Adrenal gland (tissue), 12 donors: Measurements from ENCODE around the gene MED17. TPM values are rescaled to one million over a fixed set of nuclear protein-coding genes. Genes with fewer than 3 reads are reported as not detected.

Source experiments
- DNase-seq, 7 donors: peaks; one replicate each; pipeline ENCODE4 v3.0.0-alpha.2; 2019 to 2020
- H3K27ac ChIP-seq, 5 donors: fragments of 200-600 bp; sonication (generic) in 4 of 5; 1 replicate in 3 of 5; 2 replicates in 2 of 5; pipeline versions ENCODE4 v1.5.1 to v1.8.0; 2016 to 2020; ENCODE audit warnings: mild to moderate bottlenecking in 1 of 5
- H3K27me3 ChIP-seq: fragments of 200-600 bp; 2 replicates; pipeline ENCODE4 v1.8.0; 2021
- H3K36me3 ChIP-seq, 2 donors: fragments of 200-600 bp; replicated peaks in 1 of 2; 1 replicate in 1 of 2; 2 replicates in 1 of 2; pipeline versions ENCODE4 v1.5.1 to v1.8.0; 2018 to 2022
- H3K4me1 ChIP-seq, 2 donors: fragments of 200-600 bp; replicated peaks in 1 of 2; 1 replicate in 1 of 2; 2 replicates in 1 of 2; pipeline versions ENCODE4 v1.5.1 to v1.8.0; 2018 to 2021
- H3K4me3 ChIP-seq, 4 donors: fragments of 200-600 bp; sonication (generic) in 3 of 4; one replicate each; pipeline ENCODE4 v1.5.1; 2016 to 2018
- H3K9me3 ChIP-seq, 3 donors: fragments of 200-600 bp; sonication (generic) in 1 of 3; replicated peaks in 1 of 3; 1 replicate in 2 of 3; 2 replicates in 1 of 3; pipeline versions ENCODE4 v1.5.1 to v1.8.0; 2016 to 2021
- POLR2A ChIP-seq, 2 donors: fragments of 450-650 bp; IDR thresholded peaks; one replicate each; pipeline ENCODE4 v1.6.1; 2017; ENCODE audit warnings: antibody characterized with exemption in 2 of 2, mild to moderate bottlenecking in 2 of 2, moderate library complexity in 1 of 2
- WGBS, 4 donors: extraction: QIAGEN DNeasy Blood & Tissue Kit in 2 of 4; methylation state at CpG; one replicate each; pipeline versions ENCODE4 v1.1.5 to v1.1.7; 2013 to 2017; 5-methylcytosine and 5-hydroxymethylcytosine counted together
- intact Hi-C, 2 donors: fragments of 100-400 bp; cut with DNase I; formaldehyde crosslinking; loops; one replicate each; pipeline versions ENCODE4 v1.14.1 to v1.15.0; 2022 to 2023
- polyA plus RNA-seq, 3 donors: library from polyadenylated mRNA; stranded (reverse); fragments of 200-250 nt in 2 of 3; fragments of 350-450 nt in 1 of 3; fragmentation: Illumina TruSeq in 1 of 3; extraction: RNeasy Lipid Tissue Mini Kit (QIAGEN cat#74804) in 1 of 3; gene quantifications; one replicate each; pipeline ENCODE4 v1.2.3, GENCODE V29; 2013 to 2014
- small RNA-seq, 2 donors: library from RNA; depleted of rRNA; stranded (forward); fragments of <200 nt; gene quantifications; one replicate each; pipeline ENCODE3, GENCODE V24; 2016
- total RNA-seq, 9 donors: library from RNA; depleted of rRNA in 4 of 9; stranded (reverse); fragments of >200 nt in 4 of 9; fragments of 120-200 nt in 1 of 9; fragmentation: NEBNext Ultra II Directional in 1 of 9; extraction: Animal tissue kit (Norgen Biotek cat#: 25700) in 1 of 9; gene quantifications; one replicate each; pipeline versions ENCODE4 v1.1.0 to v1.2.4, GENCODE V29; 2013 to 2023
- TF ChIP-seq, protein P1 (sequence below), 6 experiments: fragments of 450-650 bp in 4 of 6; fragments of 200-600 bp in 2 of 6; sonication (generic) in 1 of 6; IDR thresholded peaks; 1 replicate in 5 of 6; 2 replicates in 1 of 6; pipeline versions ENCODE4 v1.5.1 to v1.8.0; 2016 to 2021; ENCODE audit warnings: antibody characterized with exemption in 6 of 6, mild to moderate bottlenecking in 2 of 6, moderate library complexity in 1 of 6
- donor health status: healthy with polysubstance abuse.
- donor health status: Bipolar disorder and iron deficiency.
- donor health status: DM: yes; HTN: yes; CAD: no.
- donor health status: DM: no; HTN: no; CAD: no.
- donor health status: DM: no; HTN: no; CAD: no.
- donor health status: DM: yes; HTN: yes; CAD: no.

The MED17 gene
- total and polyA plus RNA-seq, 12 donors, result 8.4 to 32.0 (median 21.1) TPM

DNA sequence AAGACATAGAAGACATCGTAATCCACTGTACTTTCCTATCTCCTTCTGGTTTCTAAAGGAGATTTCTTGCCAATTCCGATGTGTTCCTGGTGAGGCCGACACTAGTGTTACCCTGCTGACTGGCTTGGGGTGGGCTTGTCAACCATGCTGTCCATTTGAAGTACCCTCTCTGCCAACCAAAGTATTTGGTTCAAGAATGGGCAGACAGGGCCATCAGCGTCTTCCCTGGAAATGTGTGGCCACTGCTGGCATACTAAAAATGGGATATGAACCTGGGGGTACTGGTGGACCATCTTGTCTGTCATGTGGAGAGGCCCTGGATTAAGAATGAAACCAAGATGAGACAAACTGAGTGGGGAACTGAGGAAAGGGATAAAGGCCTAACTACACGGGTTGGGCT is 68.2 kb downstream of the MED17 start:
- Histone ChIP-seq H3K9me3 (no peaks in the 10 kb centered on the region), H3K27ac (no peak overlapping the region), H3K36me3 (no peaks in the 10 kb centered on the region), H3K4me1 (peaks cover 0 to 3% of the 10 kb centered on the region in 2 donors), H3K4me3 (no peak overlapping the region), H3K27me3 (no peaks in the 10 kb centered on the region)
- no peak for DNase-seq
- 88 to 94% (median 92%) methylated on average over 5 of the region's 5 CpGs for WGBS, 4 donors
- intact Hi-C loops, result no loop called here
- no peak for TF ChIP-seq POLR2A (IDR thresholded peaks at IDR 0.05)
- TF ChIP-seq, protein P1, sequence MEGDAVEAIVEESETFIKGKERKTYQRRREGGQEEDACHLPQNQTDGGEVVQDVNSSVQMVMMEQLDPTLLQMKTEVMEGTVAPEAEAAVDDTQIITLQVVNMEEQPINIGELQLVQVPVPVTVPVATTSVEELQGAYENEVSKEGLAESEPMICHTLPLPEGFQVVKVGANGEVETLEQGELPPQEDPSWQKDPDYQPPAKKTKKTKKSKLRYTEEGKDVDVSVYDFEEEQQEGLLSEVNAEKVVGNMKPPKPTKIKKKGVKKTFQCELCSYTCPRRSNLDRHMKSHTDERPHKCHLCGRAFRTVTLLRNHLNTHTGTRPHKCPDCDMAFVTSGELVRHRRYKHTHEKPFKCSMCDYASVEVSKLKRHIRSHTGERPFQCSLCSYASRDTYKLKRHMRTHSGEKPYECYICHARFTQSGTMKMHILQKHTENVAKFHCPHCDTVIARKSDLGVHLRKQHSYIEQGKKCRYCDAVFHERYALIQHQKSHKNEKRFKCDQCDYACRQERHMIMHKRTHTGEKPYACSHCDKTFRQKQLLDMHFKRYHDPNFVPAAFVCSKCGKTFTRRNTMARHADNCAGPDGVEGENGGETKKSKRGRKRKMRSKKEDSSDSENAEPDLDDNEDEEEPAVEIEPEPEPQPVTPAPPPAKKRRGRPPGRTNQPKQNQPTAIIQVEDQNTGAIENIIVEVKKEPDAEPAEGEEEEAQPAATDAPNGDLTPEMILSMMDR (IDR thresholded peaks at IDR 0.05), result no peak

GRCh38 chr11:93857413-93858120 is 73.5 kb downstream of the MED17 start:
- intact Hi-C loops, result no loop called here
- Histone ChIP-seq H3K4me3 (no peak overlapping the region), H3K9me3 (no peaks in the 10 kb centered on the region), H3K27me3 (no peaks in the 10 kb centered on the region), H3K36me3 (no peaks in the 10 kb centered on the region), H3K4me1 (no peaks in the 10 kb centered on the region), H3K27ac (peak overlapping the region in 1 of 5 donors; percentile 11)
- no peak for TF ChIP-seq POLR2A (IDR thresholded peaks at IDR 0.05)
- TF ChIP-seq, protein P1 (IDR thresholded peaks at IDR 0.05), result no peak
- DNase-seq, result no peak
- WGBS, 4 donors, result 57 to 82% (median 74%) methylated on average over 3 of the region's 3 CpGs

DNA sequence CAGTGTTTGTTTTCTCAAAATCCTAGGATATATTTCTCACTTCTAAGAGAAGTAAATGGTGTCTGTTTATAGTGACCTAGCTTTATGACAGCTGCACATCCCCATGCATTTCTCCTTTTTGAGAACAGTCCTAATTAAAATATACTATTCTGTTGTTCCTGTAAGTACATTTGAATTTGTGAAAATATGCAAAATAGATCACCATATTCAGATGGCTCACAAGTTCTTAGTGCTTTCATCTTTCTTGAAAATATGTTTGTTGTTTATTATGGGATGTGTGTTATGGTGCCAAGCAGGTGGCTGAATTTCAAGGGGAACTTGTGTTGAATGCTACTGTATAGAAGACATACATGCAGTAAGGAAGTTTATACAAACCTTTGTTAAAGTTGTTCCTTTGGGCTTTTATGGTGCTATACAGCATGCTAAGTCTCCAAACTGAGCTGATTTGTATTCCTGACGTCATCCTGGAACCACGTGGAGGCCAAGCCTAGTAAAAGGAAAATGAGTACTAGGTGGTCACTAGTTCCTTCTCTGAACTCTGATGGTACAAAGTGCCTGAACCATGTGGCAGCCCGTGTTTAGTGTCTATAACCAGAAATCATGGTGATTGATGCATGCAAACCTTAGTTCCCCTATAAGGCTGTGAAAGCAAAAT is 74.2 kb downstream of the MED17 start:
- H3K9me3 ChIP-seq, result no peaks in the 10 kb centered on the region
- H3K4me3 ChIP-seq, result no peak overlapping the region
- H3K4me1 ChIP-seq, result no peaks in the 10 kb centered on the region
- TF ChIP-seq, protein P1 (IDR thresholded peaks at IDR 0.05), result no peak
- TF ChIP-seq POLR2A (IDR thresholded peaks at IDR 0.05), result no peak
- H3K27me3 ChIP-seq, result no peaks in the 10 kb centered on the region
- no peaks in the 10 kb centered on the region for H3K36me3 ChIP-seq
- WGBS, 4 donors, result 37 to 74% (median 51%) methylated on average over 3 of the region's 3 CpGs
- intact Hi-C loops, result no loop called here
- DNase-seq, result no peak
- H3K27ac ChIP-seq, result no peak overlapping the region

DNA sequence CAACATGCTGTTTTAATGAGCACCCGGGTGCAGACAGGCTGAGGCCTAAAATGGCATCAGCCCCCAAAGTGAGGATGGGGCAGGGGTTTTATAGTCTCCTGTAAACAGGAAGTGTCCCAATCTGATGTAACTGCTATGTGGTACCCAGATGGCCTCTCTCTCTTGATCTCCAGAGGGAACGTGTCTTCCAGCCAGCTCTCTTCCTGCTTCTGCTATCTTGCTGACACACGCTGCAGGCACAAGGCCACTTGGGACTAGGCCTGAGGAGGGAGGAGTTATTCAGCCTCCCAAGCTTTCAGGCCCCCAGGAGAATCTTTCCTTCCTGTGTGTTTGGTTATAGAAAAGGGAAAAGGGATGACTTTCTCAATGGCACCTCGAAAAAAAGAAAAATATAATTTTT is 77.7 kb downstream of the MED17 start:
- no peak for TF ChIP-seq POLR2A (IDR thresholded peaks at IDR 0.05)
- TF ChIP-seq, protein P1 (IDR thresholded peaks at IDR 0.05), result no peak
- Histone ChIP-seq H3K9me3 (no peaks in the 10 kb centered on the region), H3K36me3 (no peaks in the 10 kb centered on the region), H3K4me1 (no peaks in the 10 kb centered on the region), H3K27me3 (no peaks in the 10 kb centered on the region), H3K4me3 (no peak overlapping the region), H3K27ac (no peak overlapping the region)
- intact Hi-C loops, result no loop called here
- DNase-seq, result peak in 4 of 7 donors; percentile 18 to 32 (median 25)
- 37 to 46% (median 42%) methylated on average over 4 of the region's 4 CpGs for WGBS, 4 donors

Small RNAs within 50 kb of the gene (small RNA-seq; reads per million reads assigned to genes)
- gene RF00019 (0 reads per million in 2 donors), gene SNORA40 (0 reads per million in 2 donors)

Other genes with a start within 250 kb of the MED17 start
- gene SMCO4, start 240.9 kb upstream of the MED17 start, total RNA-seq, result 100 to 1,000 TPM in 2 of 9 donors, 10 to 100 TPM in 7; 23.2 to 108 (median 78.0) TPM
- gene SMCO4, start 240.9 kb upstream of the MED17 start, polyA plus RNA-seq, result 10 to 100 TPM; 31.6 to 81.7 (median 40.9) TPM
- 10 to 100 TPM in 4 of 9 donors, 1 to 10 TPM in 5; 4.5 to 24.7 (median 9.4) TPM for gene CEP295, start 122.6 kb upstream of the MED17 start, total RNA-seq
- 10 to 100 TPM in 2 of 3 donors, 1 to 10 TPM in 1; 6.4 to 31.5 (median 10.6) TPM for gene CEP295, start 122.6 kb upstream of the MED17 start, polyA plus RNA-seq
- gene TAF1D, start 42.8 kb upstream of the MED17 start, total RNA-seq, result 100 to 1,000 TPM in 1 of 9 donors, 10 to 100 TPM in 8; 20.8 to 109 (median 55.0) TPM
- gene TAF1D, start 42.8 kb upstream of the MED17 start, polyA plus RNA-seq, result 100 to 1,000 TPM in 2 of 3 donors, 10 to 100 TPM in 1; 72.1 to 262 (median 131) TPM
- 10 to 100 TPM; 28.7 to 68.2 (median 38.6) TPM for gene C11orf54, start 42.6 kb upstream of the MED17 start, total RNA-seq
- 10 to 100 TPM; 15.2 to 31.9 (median 19.1) TPM for gene C11orf54, start 42.6 kb upstream of the MED17 start, polyA plus RNA-seq
- gene VSTM5, start 66.3 kb downstream of the MED17 start, total RNA-seq, result under 1 TPM in 4 of 9 donors, not detected in 5; 0.15 to 0.55 (median 0.25) TPM
- under 1 TPM; 0.07 to 0.16 (median 0.13) TPM for gene VSTM5, start 66.3 kb downstream of the MED17 start, polyA plus RNA-seq
- gene HEPHL1, start 237.1 kb downstream of the MED17 start, total RNA-seq, result under 1 TPM in 1 of 9 donors, not detected in 8; 0.06 TPM
- not detected for gene HEPHL1, start 237.1 kb downstream of the MED17 start, polyA plus RNA-seq